WTC11 (cell line): Measurements from ENCODE around the gene HDAC9.

Experiments used
- CTCF ChIP-seq: fragments of 200-600 bp; IDR thresholded peaks from 2 replicates; pipeline ENCODE4 v1.8.0; 2022; ENCODE audit warnings: antibody characterized with exemption
- ETV6 ChIP-seq: sonication (generic); formaldehyde crosslinking; IDR thresholded peaks from 2 replicates; pipeline ENCODE4 v1.8.1; 2022; ENCODE audit warnings: mild to moderate bottlenecking, missing genetic modification reagents
- FOXJ3 ChIP-seq: sonication (generic); formaldehyde crosslinking; IDR thresholded peaks from 2 replicates; pipeline ENCODE4 v1.9.0; 2021; ENCODE audit warnings: missing genetic modification reagents, mild to moderate bottlenecking, borderline replicate concordance
- FOXP1 ChIP-seq: sonication (generic); formaldehyde crosslinking; IDR thresholded peaks from 2 replicates; pipeline ENCODE4 v1.8.0; 2022; ENCODE audit warnings: missing genetic modification reagents, mild to moderate bottlenecking, moderate library complexity, borderline replicate concordance
- JAZF1 ChIP-seq: fragments of 250-450 bp; sonication (Bioruptor Pico); IDR thresholded peaks from 2 replicates; pipeline ENCODE4 v1.9.0; 2021; ENCODE audit warnings: moderate library complexity, mild to moderate bottlenecking, inconsistent platforms
- NFE2L1 ChIP-seq: sonication (generic); formaldehyde crosslinking; IDR thresholded peaks from 2 replicates; pipeline ENCODE4 v1.8.1; 2023; ENCODE audit warnings: missing genetic modification reagents
- NR2C2 ChIP-seq: sonication (generic); formaldehyde crosslinking; IDR thresholded peaks from 2 replicates; pipeline ENCODE4 v1.8.0; 2022; ENCODE audit warnings: mild to moderate bottlenecking, missing genetic modification reagents
- PREB ChIP-seq: sonication (generic); formaldehyde crosslinking; IDR thresholded peaks from 2 replicates; pipeline ENCODE4 v1.8.1; 2022; ENCODE audit warnings: mild to moderate bottlenecking, missing genetic modification reagents, moderate library complexity, borderline replicate concordance
- SP1 ChIP-seq: sonication (generic); formaldehyde crosslinking; conservative IDR thresholded peaks from 2 replicates; pipeline ENCODE4 v1.8.1; 2022; ENCODE audit warnings: missing genetic modification reagents
- USF1 ChIP-seq: sonication (generic); formaldehyde crosslinking; IDR thresholded peaks from 2 replicates; pipeline ENCODE4 v1.8.0; 2022; ENCODE audit warnings: mild to moderate bottlenecking, missing genetic modification reagents
- ZBTB43 ChIP-seq: sonication (generic); formaldehyde crosslinking; IDR thresholded peaks from 2 replicates; pipeline ENCODE4 v1.8.1; 2023; ENCODE audit warnings: mild to moderate bottlenecking, missing genetic modification reagents

GRCh38 chr7:18864967-18865366 lies 369.4 kb downstream of the HDAC9 start:
- TF ChIP-seq USF1 (no peak), JAZF1 (CRISPR knock-in tag) (no peak), PREB (CRISPR knock-in tag) (no peak), NR2C2 (CRISPR knock-in tag) (no peak), CTCF (no peak), FOXP1 (CRISPR knock-in tag) (no peak), NFE2L1 (CRISPR knock-in tag) (no peak), FOXJ3 (CRISPR knock-in tag) (no peak), SP1 (no peak), ETV6 (CRISPR knock-in tag) (no peak), ZBTB43 (CRISPR knock-in tag) (no peak)
